K562 (cell line): Measurements from ENCODE around the gene POLR3A. TPM values are rescaled to one million over a fixed set of nuclear protein-coding genes. Genes with fewer than 3 reads are reported as not detected.

Experiments
- ATF1 ChIP-seq, 2 experiments: fragments of 450-650 bp in 1 of 2; IDR thresholded peaks; 2 replicates each; pipeline ENCODE4 v1.6.1; 2016; ENCODE audit warnings: missing compliant biosample characterization in 1 of 2, missing genetic modification characterization in 1 of 2
- CAMTA2 ChIP-seq: fragments of 250-450 bp; sonication (Bioruptor Pico); conservative IDR thresholded peaks from 2 replicates; pipeline ENCODE4 v1.5.1; 2022
- CHD1 ChIP-seq: fragments of 200-600 bp; sonication (generic); IDR thresholded peaks from one replicate; pipeline ENCODE4 v1.6.1; 2012; ENCODE audit warnings: mild to moderate bottlenecking, moderate library complexity, low read length, inconsistent platforms
- ESRRA ChIP-seq: fragments of 450-650 bp; IDR thresholded peaks from 2 replicates; pipeline ENCODE4 v1.6.1; 2014; ENCODE audit warnings: low read depth, mild to moderate bottlenecking, moderate library complexity, borderline replicate concordance
- GATAD2A ChIP-seq: fragments of 450-650 bp; IDR thresholded peaks from 2 replicates; pipeline ENCODE4 v1.6.1; 2017
- NR2C2 ChIP-seq, 2 experiments: fragments of 200-800 bp in 1 of 2; sonication (Bioruptor generic) in 1 of 2; sonication (generic) in 1 of 2; formaldehyde crosslinking in 1 of 2; IDR thresholded peaks; 2 replicates each; pipeline versions ENCODE4 v1.6.1 to v1.8.0; 2016 to 2022; ENCODE audit warnings: mild to moderate bottlenecking in 1 of 2, missing compliant biosample characterization in 1 of 2, missing genetic modification characterization in 1 of 2, missing genetic modification reagents in 1 of 2
- TCFL5 ChIP-seq: fragments of 250-450 bp; sonication (Bioruptor Pico); conservative IDR thresholded peaks from 2 replicates; pipeline ENCODE4 v1.6.1; 2021; ENCODE audit warnings: mild to moderate bottlenecking, moderate library complexity, matching md5 sums
- ZBTB40 ChIP-seq, 2 experiments: fragments of 450-650 bp in 1 of 2; sonication (generic) in 1 of 2; formaldehyde crosslinking in 1 of 2; IDR thresholded peaks; 2 replicates each; pipeline versions ENCODE4 v1.7.1 to v1.9.0; 2016 to 2022; ENCODE audit warnings: inconsistent platforms in 1 of 2, mild to moderate bottlenecking in 1 of 2, missing genetic modification reagents in 1 of 2
- ZNF347 ChIP-seq: fragments of 450-650 bp; formaldehyde crosslinking; IDR thresholded peaks from 2 replicates; pipeline ENCODE4 v1.4.0; 2020; ENCODE audit warnings: low read depth, mild to moderate bottlenecking, moderate library complexity
- polyA plus RNA-seq, 8 experiments: library from polyadenylated mRNA; depleted of rRNA in 4 of 8; stranded (reverse) in 5 of 8; unstranded in 3 of 8; fragments of >200 nt; fragmentation: Nextera tagmentation in 2 of 8; fragmentation: Illumina TruSeq in 1 of 8; extraction: Ambion mirVana in 2 of 8; extraction: Trizol in 1 of 8; gene quantifications; 2 replicates each; pipeline versions ENCODE4 v1.2.1 to v1.2.3, GENCODE V29; 2011 to 2014; ENCODE audit warnings: inconsistent platforms in 1 of 8, missing spikeins in 1 of 8
- total RNA-seq, 7 experiments: library from RNA; depleted of rRNA in 6 of 7; stranded (reverse); fragments of >200 nt in 6 of 7; fragmentation: Illumina TruSeq in 2 of 7; extraction: Trizol in 2 of 7; gene quantifications; 2 replicates each; pipeline versions ENCODE4 v1.2.1 to v1.2.3, GENCODE V29; 2011 to 2021; ENCODE audit warnings: low replicate concordance in 1 of 7
- TF ChIP-seq, protein P1 (sequence below): sonication (generic); formaldehyde crosslinking; IDR thresholded peaks from 2 replicates; pipeline ENCODE4 v1.8.0; 2023; ENCODE audit warnings: missing genetic modification reagents, mild to moderate bottlenecking, borderline replicate concordance

The POLR3A gene
- total and polyA plus RNA-seq, 9 of the 15 experiments (the other 6 are each of a cell fraction or from before 2014, with no cell fraction given): 14.9 to 37.0 (median 26.7) TPM

- TF ChIP-seq ZBTB40 (IDR thresholded peaks at IDR 0.05): no peak
- TF ChIP-seq ZBTB40 (CRISPR knock-in tag; IDR thresholded peaks at IDR 0.05): no peak
- no peak for TF ChIP-seq CAMTA2
- TF ChIP-seq, protein P1, sequence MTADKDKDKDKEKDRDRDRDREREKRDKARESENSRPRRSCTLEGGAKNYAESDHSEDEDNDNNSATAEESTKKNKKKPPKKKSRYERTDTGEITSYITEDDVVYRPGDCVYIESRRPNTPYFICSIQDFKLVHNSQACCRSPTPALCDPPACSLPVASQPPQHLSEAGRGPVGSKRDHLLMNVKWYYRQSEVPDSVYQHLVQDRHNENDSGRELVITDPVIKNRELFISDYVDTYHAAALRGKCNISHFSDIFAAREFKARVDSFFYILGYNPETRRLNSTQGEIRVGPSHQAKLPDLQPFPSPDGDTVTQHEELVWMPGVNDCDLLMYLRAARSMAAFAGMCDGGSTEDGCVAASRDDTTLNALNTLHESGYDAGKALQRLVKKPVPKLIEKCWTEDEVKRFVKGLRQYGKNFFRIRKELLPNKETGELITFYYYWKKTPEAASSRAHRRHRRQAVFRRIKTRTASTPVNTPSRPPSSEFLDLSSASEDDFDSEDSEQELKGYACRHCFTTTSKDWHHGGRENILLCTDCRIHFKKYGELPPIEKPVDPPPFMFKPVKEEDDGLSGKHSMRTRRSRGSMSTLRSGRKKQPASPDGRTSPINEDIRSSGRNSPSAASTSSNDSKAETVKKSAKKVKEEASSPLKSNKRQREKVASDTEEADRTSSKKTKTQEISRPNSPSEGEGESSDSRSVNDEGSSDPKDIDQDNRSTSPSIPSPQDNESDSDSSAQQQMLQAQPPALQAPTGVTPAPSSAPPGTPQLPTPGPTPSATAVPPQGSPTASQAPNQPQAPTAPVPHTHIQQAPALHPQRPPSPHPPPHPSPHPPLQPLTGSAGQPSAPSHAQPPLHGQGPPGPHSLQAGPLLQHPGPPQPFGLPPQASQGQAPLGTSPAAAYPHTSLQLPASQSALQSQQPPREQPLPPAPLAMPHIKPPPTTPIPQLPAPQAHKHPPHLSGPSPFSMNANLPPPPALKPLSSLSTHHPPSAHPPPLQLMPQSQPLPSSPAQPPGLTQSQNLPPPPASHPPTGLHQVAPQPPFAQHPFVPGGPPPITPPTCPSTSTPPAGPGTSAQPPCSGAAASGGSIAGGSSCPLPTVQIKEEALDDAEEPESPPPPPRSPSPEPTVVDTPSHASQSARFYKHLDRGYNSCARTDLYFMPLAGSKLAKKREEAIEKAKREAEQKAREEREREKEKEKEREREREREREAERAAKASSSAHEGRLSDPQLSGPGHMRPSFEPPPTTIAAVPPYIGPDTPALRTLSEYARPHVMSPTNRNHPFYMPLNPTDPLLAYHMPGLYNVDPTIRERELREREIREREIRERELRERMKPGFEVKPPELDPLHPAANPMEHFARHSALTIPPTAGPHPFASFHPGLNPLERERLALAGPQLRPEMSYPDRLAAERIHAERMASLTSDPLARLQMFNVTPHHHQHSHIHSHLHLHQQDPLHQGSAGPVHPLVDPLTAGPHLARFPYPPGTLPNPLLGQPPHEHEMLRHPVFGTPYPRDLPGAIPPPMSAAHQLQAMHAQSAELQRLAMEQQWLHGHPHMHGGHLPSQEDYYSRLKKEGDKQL: no peak
- no peak for TF ChIP-seq ZNF347 (CRISPR knock-in tag)
- no peak for TF ChIP-seq ATF1 (CRISPR knock-in tag; IDR thresholded peaks at IDR 0.05)
- TF ChIP-seq ATF1 (tag; IDR thresholded peaks at IDR 0.05): peak; percentile 88
- TF ChIP-seq CHD1: peak; percentile 88
- TF ChIP-seq NR2C2 (CRISPR knock-in tag; IDR thresholded peaks at IDR 0.05): peak; percentile 62; the same call in 1 of the 2 replicates
- peak; percentile 53; the same call in 1 of the 2 replicates for TF ChIP-seq NR2C2 (tag; IDR thresholded peaks at IDR 0.05)
- peak; percentile 75; the same call in 1 of the 2 replicates for TF ChIP-seq GATAD2A
- TF ChIP-seq TCFL5 (CRISPR knock-in tag): no peak
- TF ChIP-seq ESRRA: 0 out of 2 replicates have a peak, but pooled peaks have one; percentile 33
Measured at GRCh38 chr10:78033637-78034470, 4.5 kb upstream of the POLR3A start, which contains the start of gene RPS24 (continued).
